Activated CD4-positive, alpha-beta T cell treated with anti-CD3 and anti-CD28 coated beads, Interleukin-2, amount 50 U/mL, for 16 hours (primary cell): ENCODE data around the gene BEND4.

Experiments used
- DNase-seq: peaks from one replicate; pipeline ENCODE4 v3.0.0-alpha.2; 2020

BEND4 gene

GRCh38 chr4:42101446-42101975 lies 50.9 kb downstream of the BEND4 start:
- no peak for DNase-seq

GRCh38 chr4:42088386-42088785 lies 64.1 kb downstream of the BEND4 start:
- DNase-seq: no peak

GRCh38 chr4:42083816-42084215 lies 68.6 kb downstream of the BEND4 start:
- no peak for DNase-seq

- no peak for DNase-seq
Observed at GRCh38 chr4:42080306-42080705, 72.1 kb downstream of the BEND4 start.

- DNase-seq: no peak
Observed at GRCh38 chr4:42078184-42078801, 74.2 kb downstream of the BEND4 start.

- no peak for DNase-seq
Observed at GRCh38 chr4:42074294-42074693, 78.2 kb downstream of the BEND4 start.

GRCh38 chr4:42070463-42070862 lies 82.0 kb downstream of the BEND4 start:
- no peak for DNase-seq

- DNase-seq: no peak
Observed at GRCh38 chr4:42067264-42067663, 85.2 kb downstream of the BEND4 start.

- DNase-seq: no peak
Observed at GRCh38 chr4:42066402-42066801, 86.1 kb downstream of the BEND4 start.
